Skin of body (tissue), 2 donors: ENCODE measurements around the gene CCDC192. TPM values are rescaled to one million over a fixed set of nuclear protein-coding genes. Genes with fewer than 3 reads are reported as not detected.
"Not testable (repeated sequence)": the region's sequence is repeated elsewhere in the genome, so short reads cannot be mapped to it uniquely, and the experiment has no call there.

ENCODE experiments used
- DNase-seq: peaks from one replicate; lab custom pipeline; 2025; lab: John Stamatoyannopoulos, UW
- total RNA-seq: library from RNA; depleted of rRNA; stranded (reverse); fragments of >200 nt; gene quantifications from one replicate; pipeline ENCODE4 v1.2.3, GENCODE V29; 2014

Gene CCDC192
- total RNA-seq, 1 donor from 2014 or later = not detected

DNA sequence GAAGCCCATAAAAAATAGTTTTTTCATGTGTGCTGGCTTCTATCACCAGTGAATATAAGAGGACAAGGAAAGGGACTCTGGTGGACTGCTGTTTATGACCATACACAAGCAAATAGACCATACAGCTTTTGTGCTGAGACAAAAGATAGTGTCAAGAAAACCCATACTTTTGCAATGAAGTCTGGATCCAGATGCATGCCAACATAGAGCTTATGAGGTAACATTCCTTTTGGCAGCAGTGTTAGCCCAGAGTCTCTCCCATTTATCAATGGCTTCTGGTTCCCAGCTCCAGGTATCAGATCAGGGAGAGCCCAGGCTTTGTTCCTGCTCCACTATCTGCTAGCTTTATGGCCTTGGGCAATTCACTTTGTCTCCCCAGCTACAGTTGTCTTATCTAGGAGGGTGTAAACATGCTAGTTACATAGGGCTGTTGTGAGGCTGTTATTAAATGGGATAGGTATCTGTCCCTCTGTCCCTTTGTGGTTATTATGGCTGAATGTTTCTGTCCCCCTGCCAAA is 55.6 kb downstream of the CCDC192 start:
- DNase-seq = no peak

DNA sequence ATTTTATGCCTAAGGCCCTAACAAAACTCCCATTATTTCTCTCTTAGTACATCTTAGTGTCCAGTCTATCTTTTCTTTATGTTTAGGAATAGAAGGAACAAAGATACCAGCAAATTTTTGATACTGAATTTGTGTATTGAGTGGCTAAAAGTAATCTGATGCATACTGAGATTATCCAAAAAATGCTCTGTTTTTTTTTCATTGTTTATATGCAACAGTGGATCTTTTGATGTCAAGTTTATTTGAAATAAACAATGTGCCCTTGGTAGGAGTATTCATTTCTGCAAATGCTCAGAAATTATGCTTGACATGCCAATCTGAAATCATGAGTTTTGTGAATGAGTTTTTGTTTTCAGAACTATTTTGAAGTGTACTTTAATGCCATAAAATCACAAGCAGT is 58.7 kb downstream of the CCDC192 start:
- DNase-seq = no peak

GRCh38 chr5:127762412-127762811 is 59.2 kb downstream of the CCDC192 start:
- no peak for DNase-seq

- no peak for DNase-seq
Observed at GRCh38 chr5:127766676-127767335, 63.6 kb downstream of the CCDC192 start.

DNA sequence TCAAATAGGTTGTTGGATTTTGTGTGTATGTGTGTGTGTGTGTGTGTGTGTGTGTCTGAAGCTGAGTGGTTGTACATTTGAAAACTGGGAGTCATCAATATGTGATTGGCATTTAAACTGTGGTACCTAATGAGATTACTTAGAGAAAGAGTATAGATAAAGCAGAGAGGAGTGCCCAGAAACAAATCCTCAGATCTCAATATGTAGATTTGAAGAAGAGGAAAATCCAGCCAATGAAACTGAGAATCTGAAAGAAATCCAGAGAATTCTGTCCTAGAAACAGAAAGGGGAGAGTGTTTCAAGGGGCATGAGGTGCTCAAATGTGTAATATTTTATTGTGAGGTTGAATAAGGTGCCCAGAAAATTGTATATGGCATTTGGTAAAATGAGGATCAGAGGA is 66.2 kb downstream of the CCDC192 start:
- no peak for DNase-seq

DNA sequence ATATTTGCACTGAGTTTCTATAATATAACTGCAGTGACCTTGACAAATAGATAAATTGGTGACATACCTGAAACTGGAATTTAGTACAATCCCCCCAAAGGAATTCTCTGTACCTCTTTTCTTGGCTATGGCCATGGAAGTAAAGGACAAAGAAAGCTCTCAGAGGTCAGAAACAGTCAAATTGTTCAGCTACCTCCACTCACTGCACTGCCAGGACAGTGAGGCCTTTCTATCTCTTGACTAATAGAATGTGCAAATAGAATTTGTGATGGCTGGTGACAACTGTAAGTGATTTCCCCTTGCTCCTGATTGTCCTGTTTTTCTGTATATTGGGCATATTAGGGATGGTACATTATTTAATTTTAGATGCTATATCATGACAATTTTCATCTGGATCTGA is 67.1 kb downstream of the CCDC192 start:
- no peak for DNase-seq

DNA sequence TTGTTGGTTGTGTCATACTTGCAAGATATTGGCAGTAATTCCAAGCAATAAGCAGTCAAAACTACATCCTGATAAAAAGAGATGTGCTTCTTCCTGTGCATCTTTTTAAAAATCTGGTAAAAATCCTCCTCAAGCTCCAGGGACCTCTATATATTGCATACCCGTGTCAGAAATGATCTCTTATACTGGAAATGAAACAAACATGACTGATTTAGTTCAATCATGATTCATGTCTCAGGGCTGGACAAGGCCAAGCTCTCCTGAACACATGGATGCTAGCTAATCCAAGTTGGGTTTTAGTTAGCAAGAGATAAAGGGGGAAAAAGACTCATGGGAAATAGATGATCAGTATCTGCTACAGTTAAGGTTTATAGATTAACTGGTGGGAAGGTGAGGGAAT is 69.3 kb downstream of the CCDC192 start:
- DNase-seq = no peak

GRCh38 chr5:127774221-127774620 is 71.0 kb downstream of the CCDC192 start:
- no peak for DNase-seq

DNA sequence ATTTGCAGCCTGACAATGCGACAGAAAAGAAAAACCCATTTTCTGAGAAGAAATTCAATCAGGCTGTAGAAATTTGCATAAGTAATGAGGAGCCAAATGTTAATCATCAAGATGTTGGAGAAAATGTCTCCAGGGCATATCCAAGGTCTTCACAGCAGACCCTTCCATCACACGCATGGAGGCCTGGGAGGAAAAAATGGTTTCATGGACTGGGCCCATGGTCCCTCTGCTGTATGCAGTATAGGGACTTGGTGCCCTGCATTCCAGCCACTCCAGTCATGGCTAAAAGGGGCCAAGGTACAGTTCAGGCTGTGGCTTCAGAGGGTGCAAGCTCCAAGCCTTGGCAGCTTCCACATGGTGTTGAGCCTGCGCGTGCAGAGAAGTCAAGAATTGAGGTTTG is 73.3 kb downstream of the CCDC192 start:
- DNase-seq = no peak

DNA sequence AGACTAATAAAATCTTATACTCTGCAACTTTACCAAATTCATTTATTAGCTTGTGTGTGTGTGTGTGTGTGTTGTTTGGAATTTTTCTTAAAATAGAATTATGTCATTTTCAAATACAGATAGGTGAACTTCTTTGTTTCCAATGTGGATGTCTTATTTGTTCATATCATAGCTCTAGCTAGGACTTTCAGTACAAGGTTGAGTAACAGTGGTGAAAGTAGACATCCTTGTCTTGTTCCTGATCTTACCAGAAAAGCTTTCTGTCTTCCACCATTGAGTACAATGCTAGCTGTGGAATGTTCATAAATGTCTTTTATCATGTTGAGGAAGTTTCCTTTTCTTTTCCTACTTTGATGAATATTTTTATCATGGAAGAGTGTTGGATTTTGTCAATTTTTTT is 74.8 kb downstream of the CCDC192 start:
- DNase-seq = no peak

DNA sequence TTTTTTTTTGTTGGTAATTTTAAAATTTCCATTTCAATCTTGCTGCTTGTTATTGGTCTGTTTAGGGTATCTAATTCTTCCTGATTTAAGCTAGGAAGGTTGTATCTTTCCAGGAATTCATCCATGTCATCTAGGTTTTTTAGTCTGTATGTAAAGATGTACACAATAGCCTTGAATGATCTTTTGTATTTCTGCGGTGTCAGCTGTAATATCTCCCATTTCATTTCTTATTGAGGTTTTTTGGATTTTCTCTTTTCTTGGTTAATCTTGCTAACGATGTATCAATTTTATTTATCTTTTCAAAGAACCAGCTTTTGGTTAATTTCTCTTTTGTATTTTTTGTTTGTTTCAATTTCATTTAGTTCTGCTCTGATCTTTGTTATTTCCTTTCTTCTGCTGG is 79.3 kb downstream of the CCDC192 start:
- DNase-seq = not testable (repeated sequence)

DNA sequence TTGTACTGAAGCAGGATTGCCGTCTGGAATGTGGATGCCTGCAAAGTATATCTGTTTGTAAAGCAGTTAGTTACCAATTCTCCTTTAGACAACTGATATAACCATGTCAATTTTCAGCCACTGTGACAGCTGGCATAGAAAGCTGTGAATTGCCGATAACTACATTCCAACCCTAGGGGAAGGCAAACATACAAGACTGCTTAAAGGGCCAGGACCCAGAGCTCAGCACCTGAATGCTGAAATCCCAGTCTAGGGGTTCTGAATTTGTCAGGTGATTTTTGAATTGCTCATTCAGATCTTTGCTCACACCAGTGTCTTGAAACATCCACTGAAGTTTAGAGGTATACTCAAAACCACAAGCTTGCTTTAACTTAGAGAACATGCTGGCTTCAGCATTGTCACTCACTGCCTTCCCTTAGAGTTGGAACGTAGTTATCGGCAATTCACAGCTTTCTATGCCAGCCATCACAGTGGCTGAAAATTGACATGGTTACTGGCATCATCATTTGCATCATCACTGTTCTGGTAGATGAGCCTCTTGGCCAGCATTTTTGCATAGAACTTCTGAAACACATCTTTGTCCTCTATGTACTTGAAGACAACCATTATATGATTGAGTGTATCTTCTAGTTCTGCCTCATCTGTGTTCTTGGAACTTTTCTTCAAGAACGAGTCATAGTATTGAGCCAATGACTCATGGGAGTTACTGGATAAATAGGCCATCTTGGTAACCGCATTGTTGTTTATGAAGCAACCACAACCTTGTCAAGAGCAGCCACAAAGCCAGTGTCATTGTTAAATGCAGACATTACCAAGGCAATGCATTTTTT is 82.1 kb downstream of the CCDC192 start:
- DNase-seq = no peak

DNA sequence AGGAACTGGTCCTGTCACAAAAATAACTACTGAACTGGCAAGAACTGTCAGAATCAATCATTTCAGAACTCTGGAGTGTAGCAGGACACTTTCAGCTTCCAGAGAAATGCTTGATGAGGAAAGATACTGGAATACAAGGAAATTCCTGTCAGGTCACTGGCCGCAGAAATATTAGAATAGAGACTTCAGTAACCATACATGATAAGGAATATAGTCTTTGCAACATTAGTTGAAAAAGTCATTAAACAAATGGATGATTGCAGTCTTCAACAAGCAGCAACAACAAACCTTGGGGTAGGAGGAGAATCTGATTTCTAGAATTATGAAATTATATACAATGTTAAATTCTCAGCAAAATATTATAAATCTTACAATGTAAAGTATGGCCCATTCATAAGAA is 88.2 kb downstream of the CCDC192 start:
- DNase-seq = no peak

GRCh38 chr5:127791908-127792307 is 88.7 kb downstream of the CCDC192 start:
- DNase-seq = not testable (repeated sequence)

DNA sequence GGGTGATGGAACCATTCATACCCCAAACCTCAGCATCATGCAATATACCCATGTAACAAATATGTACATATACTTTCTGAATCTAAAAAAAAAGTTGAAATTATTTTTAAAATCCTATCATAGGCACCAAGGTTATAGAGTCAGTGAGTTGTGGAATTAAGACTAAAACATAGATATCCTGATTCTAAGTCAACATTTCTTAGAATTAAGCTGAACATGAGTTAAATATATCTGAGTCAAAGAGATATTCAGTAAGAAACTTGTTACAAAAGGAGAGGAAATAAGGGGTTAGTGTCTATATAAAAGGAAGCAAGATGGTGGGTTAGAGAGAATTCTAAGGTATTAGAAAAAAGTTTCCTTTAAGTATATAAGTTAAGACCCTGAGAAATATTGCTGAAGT is 89.9 kb downstream of the CCDC192 start:
- no peak for DNase-seq

- DNase-seq = no peak
Observed at GRCh38 chr5:127793879-127794278, 90.7 kb downstream of the CCDC192 start.

GRCh38 chr5:127796211-127796610 is 93.0 kb downstream of the CCDC192 start:
- no peak for DNase-seq

GRCh38 chr5:127799293-127799905 is 96.2 kb downstream of the CCDC192 start:
- no peak for DNase-seq

DNA sequence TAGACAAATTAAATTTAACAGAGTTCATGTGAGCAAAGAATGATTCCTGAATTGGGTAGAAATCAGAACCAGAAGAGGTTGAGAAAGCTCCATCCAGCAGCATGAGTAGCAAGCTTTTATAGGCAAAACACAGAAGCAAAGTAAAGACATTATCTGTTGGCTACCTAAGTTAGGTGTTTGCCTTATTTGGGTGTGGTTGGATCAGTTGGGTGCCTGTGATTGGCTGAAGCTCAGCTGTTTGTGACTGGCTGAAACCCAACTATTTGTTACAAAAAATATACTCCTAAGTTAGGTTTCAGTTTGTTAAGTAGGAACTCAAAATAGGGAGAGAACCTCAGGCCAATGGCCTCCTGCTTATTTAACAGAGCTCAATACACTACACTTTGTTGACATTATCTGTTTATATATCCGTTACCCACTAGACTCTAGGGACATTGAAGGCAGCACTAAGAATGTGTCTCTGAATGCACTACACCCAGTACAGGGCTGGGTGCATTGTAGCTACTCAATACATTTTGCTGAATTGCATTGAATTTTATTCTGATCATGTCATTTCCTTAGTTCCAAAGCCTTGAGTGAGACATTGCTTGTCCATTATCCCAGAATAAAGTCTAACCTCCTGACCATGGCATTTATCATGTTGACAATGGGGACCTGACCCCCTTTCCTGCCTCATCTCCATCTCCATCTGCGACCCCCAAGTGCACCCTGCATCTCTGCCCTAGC is 98.7 kb downstream of the CCDC192 start:
- no peak for DNase-seq

DNA sequence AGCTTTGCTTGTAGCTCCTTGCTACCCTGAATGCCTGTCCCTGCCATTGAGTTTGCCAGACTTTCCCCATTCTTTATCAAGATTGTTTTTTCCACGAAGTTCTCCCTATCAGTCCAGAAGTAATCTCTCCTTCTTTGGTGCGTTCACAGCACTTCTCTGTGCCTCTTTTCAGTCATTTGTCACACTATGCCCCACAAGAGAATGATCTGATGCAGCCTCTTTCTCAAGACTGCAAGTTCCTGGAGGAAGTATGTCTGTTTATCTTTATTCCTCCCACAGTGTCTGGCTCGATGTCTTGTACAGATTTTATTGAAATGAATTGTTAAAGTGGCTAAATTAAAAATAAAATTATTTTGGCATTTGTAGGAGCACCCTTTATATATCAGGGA is 99.3 kb downstream of the CCDC192 start:
- no peak for DNase-seq

GRCh38 chr5:127804886-127805426 is 101.8 kb downstream of the CCDC192 start:
- no peak for DNase-seq
